LoVo (cell line): Measurements from ENCODE around the gene HYLS1.
"Not testable (repeated sequence)": the region's sequence is repeated elsewhere in the genome, so short reads cannot be mapped to it uniquely, and the experiment has no call there.

Experiments used
- DNase-seq: peaks from one replicate; pipeline ENCODE4 v3.0.0-alpha.2; 2016; ENCODE audit warnings: low spot score

The HYLS1 gene

GRCh38 chr11:125903711-125904659 is 16.5 kb downstream of the HYLS1 start, which contains the start of gene DDX25:
DDX25 (plus strand) TSS chr11:125904508; CDS start chr11:125904518, 10 bp downstream.
- DNase-seq = no peak

GRCh38 chr11:125904678-125905077 is 17.2 kb downstream of the HYLS1 start:
- DNase-seq = no peak

GRCh38 chr11:125910226-125910849 is 22.9 kb downstream of the HYLS1 start:
- no peak for DNase-seq

- not testable (repeated sequence) for DNase-seq
These were observed 27.1 kb downstream of the HYLS1 start for GRCh38 chr11:125914601-125915000.

GRCh38 chr11:125916683-125917347 is 29.3 kb downstream of the HYLS1 start:
- DNase-seq = peak; percentile 52

- DNase-seq = no peak
These were observed 30.8 kb downstream of the HYLS1 start for GRCh38 chr11:125918140-125918840.

GRCh38 chr11:125921042-125921441 is 33.6 kb downstream of the HYLS1 start:
- no peak for DNase-seq

- no peak for DNase-seq
These were observed 34.7 kb downstream of the HYLS1 start for GRCh38 chr11:125922156-125922555.

GRCh38 chr11:125923012-125923579 is 35.6 kb downstream of the HYLS1 start:
- peak; percentile 77 for DNase-seq

- no peak for DNase-seq
These were observed 36.2 kb downstream of the HYLS1 start for GRCh38 chr11:125923633-125924032.

GRCh38 chr11:125924384-125925007 is 37.0 kb downstream of the HYLS1 start:
- no peak for DNase-seq

GRCh38 chr11:125925247-125925740 is 37.8 kb downstream of the HYLS1 start:
- no peak for DNase-seq

GRCh38 chr11:125925804-125926203 is 38.3 kb downstream of the HYLS1 start:
- no peak for DNase-seq

GRCh38 chr11:125926682-125927081 is 39.2 kb downstream of the HYLS1 start:
- no peak for DNase-seq

GRCh38 chr11:125929445-125930075 is 42.1 kb downstream of the HYLS1 start:
- no peak for DNase-seq

- DNase-seq = no peak
These were observed 42.6 kb downstream of the HYLS1 start for GRCh38 chr11:125930076-125930450.

GRCh38 chr11:125931116-125931515 is 43.6 kb downstream of the HYLS1 start:
- DNase-seq = no peak

- no peak for DNase-seq
These were observed 44.2 kb downstream of the HYLS1 start for GRCh38 chr11:125931668-125932067.

- no peak for DNase-seq
These were observed 44.8 kb downstream of the HYLS1 start for GRCh38 chr11:125932301-125932700.

GRCh38 chr11:125933030-125933813 is 45.8 kb downstream of the HYLS1 start:
- DNase-seq = no peak
